ENCODE results near the gene AHSG.

AHSG gene

GRCh38 chr3:186567072-186567921 lies 45.6 kb upstream of the AHSG start, which contains the start of gene TBCCD1:
TBCCD1 (minus strand) TSS chr3:186567339; CDS start chr3:186564329, 3,010 bp downstream.
- peaks cover 0 to 20% of the 10 kb centered on the region in 2 experiments; a peak in 1 of 3 replicates for H3K36me3 ChIP-seq (ENCODE audit: control insufficient read depth in 2 of 2, insufficient read depth in 1 of 2, low read length in 2 of 2)
- H3K4me3 ChIP-seq (ENCODE audit: low read depth, low read length) = peak within 1 kb of the TSS; percentile 71
- ChIA-PET POLR2A (interaction anchor here (1.2 to 1.4 kb wide), 2 partner anchors 30 to 49 kb away, joined by 3 read pairs; no protein-coding TSS in a partner anchor), CTCF (interaction anchor here (0.7 to 3.0 kb wide), 3 partner anchors 26 to 50 kb away, joined by 3 to 9 read pairs (median 5); no protein-coding TSS in a partner anchor)
- H3K4me1 ChIP-seq (ENCODE audit: control insufficient read depth, insufficient read depth, low read length) = no peaks in the 10 kb centered on the region
- peak within 1 kb of the TSS; percentile 68; the same call in 1 of the 2 replicates for H3K27ac ChIP-seq (ENCODE audit: extremely low read depth, low read depth, low read length)
- H3K9me3 ChIP-seq (ENCODE audit: control insufficient read depth, insufficient read depth, low read depth, low read length) = no peaks in the 10 kb centered on the region
- TF ChIP-seq ZNF335 (tag by site-specific recombination; conservative IDR thresholded peaks at IDR 0.05) (peak; percentile 77), ZBTB26 (tag by site-specific recombination; optimal IDR thresholded peaks at IDR 0.05) (peak; percentile 75), ZNF341 (tag by site-specific recombination; IDR thresholded peaks at IDR 0.05; ENCODE audit: low read depth) (0 out of 2 replicates have a peak, but pooled peaks have one; percentile 46), ZNF148 (tag by site-specific recombination; IDR thresholded peaks at IDR 0.05; ENCODE audit: borderline replicate concordance) (no peak), ZNF692 (tag by site-specific recombination; IDR thresholded peaks at IDR 0.05) (peak; percentile 45; the same call in 1 of the 2 replicates), ZXDB (tag by site-specific recombination; IDR thresholded peaks at IDR 0.05) (0 out of 2 replicates have a peak, but pooled peaks have one; percentile 23), ZFP37 (tag by site-specific recombination; IDR thresholded peaks at IDR 0.05) (peak; percentile 38; the same call in 1 of the 2 replicates), ZNF623 (tag by site-specific recombination; IDR thresholded peaks at IDR 0.05) (no peak), ZBTB8A (tag by site-specific recombination; IDR thresholded peaks at IDR 0.05) (no peak), ZNF529 (tag by site-specific recombination; IDR thresholded peaks at IDR 0.05; ENCODE audit: insufficient replicate concordance) (no peak), TRIM28 (IDR thresholded peaks at IDR 0.05; ENCODE audit: borderline replicate concordance, low read length) (peak; percentile 18; the same call in 1 of the 2 replicates), GLIS2 (tag by site-specific recombination; IDR thresholded peaks at IDR 0.05) (peak; percentile 54; the same call in 1 of the 2 replicates), ZFHX2 (tag by site-specific recombination; conservative IDR thresholded peaks at IDR 0.05) (peak; percentile 75), ZIC2 (tag by site-specific recombination; IDR thresholded peaks at IDR 0.05) (no peak), KLF8 (tag by site-specific recombination; IDR thresholded peaks at IDR 0.05) (no peak; the same call in 1 of the 2 replicates), ZNF146 (tag by site-specific recombination; IDR thresholded peaks at IDR 0.05) (no peak), ZNF610 (tag by site-specific recombination; IDR thresholded peaks at IDR 0.05; ENCODE audit: borderline replicate concordance) (0 out of 2 replicates have a peak, but pooled peaks have one; percentile 31), KLF16 (tag by site-specific recombination; IDR thresholded peaks at IDR 0.05) (no peak), ZNF324 (tag by site-specific recombination; IDR thresholded peaks at IDR 0.05) (peak; percentile 15; the same call in 1 of the 2 replicates), SCRT2 (tag by site-specific recombination; IDR thresholded peaks at IDR 0.05) (peak; percentile 54; the same call in 1 of the 2 replicates), ZNF626 (tag by site-specific recombination; IDR thresholded peaks at IDR 0.05) (0 out of 2 replicates have a peak, but pooled peaks have one; percentile 5), REPIN1 (tag by site-specific recombination; IDR thresholded peaks at IDR 0.05; ENCODE audit: low read depth) (no peak), ZNF24 (tag by site-specific recombination; IDR thresholded peaks at IDR 0.05) (no peak), ZBTB7A (tag by site-specific recombination; IDR thresholded peaks at IDR 0.05; ENCODE audit: low read depth) (no peak), ZSCAN30 (tag by site-specific recombination; IDR thresholded peaks at IDR 0.05) (0 out of 2 replicates have a peak, but pooled peaks have one; percentile 16), ZNF274 (IDR thresholded peaks at IDR 0.05; ENCODE audit: low read length) (no peak), ZNF274 (tag by site-specific recombination; IDR thresholded peaks at IDR 0.05; ENCODE audit: borderline replicate concordance) (no peak), EGR2 (tag by site-specific recombination; IDR thresholded peaks at IDR 0.05; ENCODE audit: low read depth) (peak; percentile 53; the same call in 1 of the 2 replicates), ZNF677 (tag by site-specific recombination; IDR thresholded peaks at IDR 0.05) (0 out of 2 replicates have a peak, but pooled peaks have one; percentile 12), KLF7 (tag by site-specific recombination; IDR thresholded peaks at IDR 0.05; ENCODE audit: borderline replicate concordance) (no peak), PRDM1 (tag by site-specific recombination; IDR thresholded peaks at IDR 0.05) (peak; percentile 35), ZNF174 (tag by site-specific recombination; IDR thresholded peaks at IDR 0.05) (no peak), ZNF169 (tag by site-specific recombination; IDR thresholded peaks at IDR 0.05) (no peak), ZNF629 (tag by site-specific recombination; IDR thresholded peaks at IDR 0.05) (peak; percentile 41; the same call in 1 of the 2 replicates)
